GM19468 (cell line): Measurements from ENCODE around the gene C15orf62.

Experiments used
- ATAC-seq: cut with Tn5 transposase; IDR thresholded peaks from one replicate; pipeline ENCODE4 v1.9.1; 2021; ENCODE audit warnings: mild to moderate bottlenecking, moderate library complexity, moderate number of reproducible peaks; ENCODE audit not compliant: unreplicated experiment; ENCODE audit errors: extremely low read depth

C15orf62 gene

GRCh38 chr15:40754883-40755811 is 14.6 kb upstream of the C15orf62 start, which contains the start of gene RMDN3:
TSS of gene RMDN3 (minus strand) at chr15:40755254. CDS start at chr15:40754783, 471 bp downstream.
- peak; percentile 51 for ATAC-seq

GRCh38 chr15:40755812-40756208 is 14.0 kb upstream of the C15orf62 start:
- ATAC-seq: no peak

DNA sequence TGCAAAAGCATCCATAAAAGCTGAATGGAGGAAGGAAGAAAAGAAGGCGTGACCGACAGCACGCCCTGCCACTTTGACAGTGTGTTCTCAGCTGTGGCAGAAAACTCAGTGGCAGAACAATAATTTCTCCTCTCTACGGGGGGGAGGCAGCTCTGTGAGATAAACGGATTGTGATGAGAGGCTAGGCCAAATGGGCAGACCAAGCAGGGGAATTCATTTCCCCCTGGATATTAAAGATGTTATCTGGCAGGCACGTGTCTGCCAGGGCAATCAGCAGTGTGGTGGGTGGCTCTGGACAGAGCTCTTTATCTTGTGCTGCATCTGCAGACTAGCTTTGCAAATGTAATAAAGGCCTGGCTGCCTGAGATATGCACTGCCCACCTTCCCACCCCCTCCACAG is 12.8 kb upstream of the C15orf62 start:
- ATAC-seq: no peak

DNA sequence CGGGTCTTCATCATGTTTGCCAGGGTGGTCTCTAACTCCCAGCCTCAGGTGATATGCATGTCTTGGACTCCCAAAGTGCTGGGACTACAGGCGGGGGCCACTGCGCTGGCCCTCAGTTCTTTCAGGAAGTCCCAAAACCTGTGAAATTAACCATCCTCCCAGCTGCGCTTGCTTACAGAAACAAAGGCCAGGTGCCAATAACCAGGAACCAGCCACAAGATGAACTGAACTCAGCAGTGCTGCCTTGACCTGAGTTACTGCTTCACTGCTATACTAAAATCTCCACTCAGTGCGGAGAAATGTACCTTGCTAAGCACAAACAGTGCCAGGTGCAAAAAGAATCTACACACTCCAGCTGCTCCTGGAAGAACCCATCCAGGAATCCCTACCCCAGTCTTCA is 9.8 kb upstream of the C15orf62 start:
- no peak for ATAC-seq

GRCh38 chr15:40762919-40763800 is 6.6 kb upstream of the C15orf62 start:
- ATAC-seq: no peak

DNA sequence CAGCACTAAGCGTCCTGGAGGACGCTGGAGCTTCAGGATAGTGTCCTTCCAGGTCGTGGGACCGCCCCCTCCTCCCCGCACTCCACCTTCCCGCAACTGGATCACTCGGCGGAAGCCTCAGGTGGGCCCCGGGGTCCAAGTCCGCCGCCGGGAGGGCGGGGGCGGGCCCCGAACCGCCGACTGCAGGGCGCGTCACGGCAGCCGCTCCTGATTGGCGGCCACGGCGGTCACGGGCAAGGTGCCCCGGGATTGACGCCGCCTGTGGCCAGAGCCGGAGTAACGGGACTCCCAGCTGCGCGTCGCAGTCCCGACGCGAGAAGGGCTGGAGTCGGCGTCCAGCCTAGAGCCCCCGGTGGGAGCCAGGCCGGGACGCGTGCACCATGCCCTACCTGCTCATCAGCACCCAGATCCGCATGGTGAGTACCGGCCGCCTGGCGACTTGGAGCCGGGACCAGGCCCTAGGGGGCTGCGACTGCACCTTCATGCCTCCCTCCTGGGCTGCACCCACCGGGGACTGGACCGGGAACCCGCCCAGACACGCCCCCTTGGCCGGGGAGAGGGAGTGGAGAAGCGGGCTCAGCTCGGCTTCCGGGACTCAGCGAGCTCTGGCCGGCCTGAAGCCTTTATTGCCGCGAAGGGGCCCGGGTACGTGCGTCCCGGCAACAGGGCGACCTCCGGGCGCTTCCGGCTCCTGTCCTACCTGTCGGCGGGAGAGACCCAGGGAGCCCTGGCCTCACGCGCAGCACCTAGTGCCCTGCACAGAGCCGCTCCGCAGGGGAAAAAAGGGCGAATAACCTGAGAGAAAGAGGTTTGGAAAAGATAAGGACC is 5.8 kb upstream of the C15orf62 start, which contains the start of gene GCHFR:
GCHFR (plus strand) TSS at position 268 of the 828 bp plus-strand sequence; CDS start at position 381, 113 bp downstream.
- no peak for ATAC-seq

GRCh38 chr15:40764629-40765103 is 5.1 kb upstream of the C15orf62 start:
- no peak for ATAC-seq

- ATAC-seq: no peak
These were observed 3.5 kb upstream of the C15orf62 start for GRCh38 chr15:40766194-40766815.

- no peak for ATAC-seq
These were observed 2.6 kb upstream of the C15orf62 start for GRCh38 chr15:40766906-40767837.

DNA sequence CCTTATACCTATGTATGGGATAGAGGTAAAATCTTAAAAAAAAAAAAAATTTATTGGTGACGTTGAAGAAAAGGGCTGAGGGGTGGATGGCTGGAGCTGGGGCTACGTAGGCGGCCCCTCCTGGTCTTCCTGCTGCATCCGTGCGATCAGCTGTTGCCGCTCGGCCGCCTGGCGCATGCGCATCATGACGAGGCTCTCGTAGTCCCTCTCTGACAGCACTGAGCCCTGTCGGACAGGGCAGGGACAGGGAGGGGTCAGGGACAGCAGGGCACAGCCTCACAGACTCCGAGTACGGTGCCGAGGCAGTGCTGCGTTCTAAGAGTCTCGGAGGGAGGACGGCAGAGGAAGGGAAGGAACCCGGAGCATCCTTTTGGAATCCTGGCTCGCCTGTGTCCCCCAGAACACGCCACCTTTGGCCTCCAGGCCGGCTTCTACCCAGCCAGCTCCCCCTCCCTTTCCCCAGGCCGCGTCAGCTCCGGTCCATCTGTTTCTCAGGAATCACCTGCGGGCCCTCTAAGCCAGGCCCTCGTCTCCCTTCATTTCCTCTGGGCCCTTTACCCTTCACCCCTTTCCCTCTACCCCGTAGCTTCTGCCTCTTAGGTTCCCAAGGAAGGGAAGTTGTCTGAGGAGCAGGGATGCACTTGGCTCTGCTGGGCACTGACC is 1.8 kb upstream of the C15orf62 start:
- ATAC-seq: no peak

DNA sequence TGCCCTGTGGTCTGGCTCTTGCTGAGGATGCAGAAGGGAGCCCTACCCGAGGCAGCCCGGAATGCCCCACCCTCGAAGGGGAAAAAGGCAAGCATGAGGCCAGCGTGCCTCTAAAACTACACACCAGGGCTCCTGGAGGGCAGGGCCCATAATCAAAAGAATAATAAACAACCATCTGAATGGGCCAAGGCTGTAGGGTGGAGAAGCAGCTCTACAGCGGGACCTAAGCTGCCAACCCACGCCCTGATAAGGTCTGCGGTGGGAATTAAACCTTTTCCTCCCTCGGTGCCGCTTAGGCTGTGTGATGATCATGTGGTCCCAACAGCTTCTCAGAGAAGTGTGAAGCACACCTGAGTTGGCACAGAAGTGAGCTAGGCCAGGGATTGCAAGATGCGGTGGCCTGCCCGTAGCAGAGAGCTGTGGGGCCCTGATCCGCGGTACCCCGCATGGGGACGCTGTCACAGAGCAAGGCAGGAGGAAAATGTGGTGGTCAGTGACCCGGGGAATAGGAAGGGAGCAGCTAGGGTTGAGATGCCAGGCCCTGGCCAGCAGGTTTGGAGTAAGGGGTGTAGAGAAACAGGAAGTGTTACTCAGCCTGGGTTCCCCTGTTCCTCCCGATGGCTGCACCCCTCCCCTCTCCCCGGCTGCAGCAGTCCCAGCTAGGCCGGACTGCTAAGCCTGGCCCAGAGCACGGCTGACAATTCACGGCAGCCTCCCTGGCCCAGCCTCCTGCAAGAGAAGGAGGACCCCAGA is 1.1 kb upstream of the C15orf62 start:
- no peak for ATAC-seq

DNA sequence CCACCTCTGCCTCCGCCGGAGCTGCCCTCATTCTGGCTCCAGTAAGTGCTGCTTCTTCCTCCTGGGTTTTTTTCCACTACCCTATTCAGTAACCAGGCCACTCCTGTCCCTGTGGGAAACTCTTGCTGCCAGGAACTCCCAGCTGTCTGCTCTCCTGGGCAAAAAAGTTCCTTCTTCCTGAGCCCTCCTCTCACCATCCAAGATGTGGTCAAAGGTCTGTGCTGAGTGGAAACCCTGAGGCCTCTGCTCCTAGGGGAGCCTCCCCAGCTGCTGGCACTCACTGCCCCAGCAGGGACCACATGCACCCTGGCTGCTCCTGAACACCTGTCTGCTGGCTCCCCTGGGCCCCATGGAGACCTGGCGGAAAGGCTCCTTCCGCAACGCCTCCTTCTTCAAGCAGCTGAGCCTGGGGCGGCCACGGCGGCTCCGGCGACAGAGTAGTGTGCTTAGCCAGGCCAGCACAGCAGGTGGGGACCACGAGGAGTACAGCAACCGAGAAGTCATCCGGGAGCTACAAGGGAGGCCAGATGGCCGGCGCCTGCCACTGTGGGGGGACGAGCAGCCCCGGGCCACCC is 454 bp downstream of the C15orf62 start:
- no peak for ATAC-seq

DNA sequence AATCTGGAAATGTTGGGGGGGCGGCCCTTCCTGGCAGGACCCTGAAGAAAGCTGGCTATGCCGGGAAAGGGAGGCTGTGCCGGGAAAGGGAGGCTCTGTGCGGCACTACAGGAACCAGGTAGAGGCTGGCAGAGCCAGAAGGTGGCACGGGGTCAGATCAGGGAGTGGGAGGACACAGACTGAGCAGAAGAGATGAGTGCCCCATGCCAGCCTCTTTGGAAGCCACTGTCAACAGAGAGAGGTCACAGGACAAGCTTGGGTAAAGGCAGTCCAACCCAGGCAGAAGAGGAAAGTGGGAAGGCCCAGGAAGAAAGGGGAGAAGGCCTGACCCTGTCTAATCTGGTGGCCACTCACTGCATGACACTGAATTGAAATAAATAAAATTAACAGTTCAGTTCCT is 1.5 kb downstream of the C15orf62 start:
- ATAC-seq: no peak

- ATAC-seq: no peak
These were observed 2.2 kb downstream of the C15orf62 start for GRCh38 chr15:40772014-40772413.

- ATAC-seq: no peak
These were observed 3.7 kb downstream of the C15orf62 start for GRCh38 chr15:40773496-40773895.

GRCh38 chr15:40773902-40774301 is 4.1 kb downstream of the C15orf62 start:
- ATAC-seq: no peak

DNA sequence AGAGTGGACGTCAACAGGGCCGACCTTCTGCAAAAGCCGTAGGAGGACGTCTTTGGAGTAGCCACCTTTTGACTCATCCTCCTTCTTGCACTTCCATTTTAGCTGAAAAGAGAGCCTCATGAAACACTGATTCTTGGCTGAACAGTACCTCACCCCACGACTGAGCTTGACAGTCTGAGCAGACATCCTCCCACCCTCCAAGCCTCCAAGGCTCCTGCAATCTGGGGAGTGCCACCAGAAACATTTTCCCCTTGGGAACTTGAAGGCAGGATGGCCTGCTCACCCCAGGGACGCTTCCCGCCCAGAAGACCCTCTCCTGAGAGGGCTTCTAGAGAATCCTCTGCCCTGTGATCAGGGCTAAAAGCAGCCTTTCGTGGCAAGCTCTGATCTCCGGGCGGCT is 5.2 kb downstream of the C15orf62 start:
- ATAC-seq: no peak
